ENCODE results near the gene F5. TPM values are rescaled to one million over a fixed set of nuclear protein-coding genes. Genes with fewer than 3 reads are reported as not detected.
A peak's percentile ranks its signal among the peaks of the same experiment; 100 is the strongest.

Gene F5
- total RNA-seq, 2 experiments from 2014 or later = 20.7 to 23.3 TPM

DNA sequence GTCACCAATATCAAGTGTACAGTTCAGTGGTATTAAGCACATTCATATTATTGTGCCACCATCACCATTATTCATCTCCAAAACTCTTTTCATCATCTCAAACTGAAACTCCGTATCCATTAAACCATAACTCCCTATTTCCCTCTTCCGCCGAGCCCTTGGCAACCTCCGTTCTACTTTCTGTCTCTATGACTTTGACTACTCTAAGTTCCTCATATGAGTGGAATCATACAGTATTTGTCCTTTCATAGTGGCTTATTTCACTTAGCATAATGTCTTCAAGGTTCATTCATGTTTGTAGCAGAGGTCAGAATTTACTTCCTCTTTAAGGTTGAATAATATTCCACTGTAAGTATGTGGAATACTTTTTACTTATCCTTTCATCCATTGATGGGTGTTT is 21.9 kb upstream of the F5 start:
- Mint-ChIP-seq H3K9me3 (peaks cover 4% of the 10 kb centered on the region), H3K27me3 (no peaks in the 10 kb centered on the region), H3K4me1 (ENCODE audit: low read depth) (peaks cover 28% of the 10 kb centered on the region), H3K36me3 (ENCODE audit: low read depth) (peaks cover 5% of the 10 kb centered on the region), H3K4me3 (no peak overlapping the region), H3K27ac (no peak overlapping the region)
- ATAC-seq (no peak), DNase-seq (no peak)
- ChIA-PET CTCF (no interaction called here), POLR2A (no interaction called here)
- no peak for TF ChIP-seq CTCF (IDR thresholded peaks at IDR 0.05)
- intact Hi-C loops (cut with micrococcal nuclease) = no loop called here

DNA sequence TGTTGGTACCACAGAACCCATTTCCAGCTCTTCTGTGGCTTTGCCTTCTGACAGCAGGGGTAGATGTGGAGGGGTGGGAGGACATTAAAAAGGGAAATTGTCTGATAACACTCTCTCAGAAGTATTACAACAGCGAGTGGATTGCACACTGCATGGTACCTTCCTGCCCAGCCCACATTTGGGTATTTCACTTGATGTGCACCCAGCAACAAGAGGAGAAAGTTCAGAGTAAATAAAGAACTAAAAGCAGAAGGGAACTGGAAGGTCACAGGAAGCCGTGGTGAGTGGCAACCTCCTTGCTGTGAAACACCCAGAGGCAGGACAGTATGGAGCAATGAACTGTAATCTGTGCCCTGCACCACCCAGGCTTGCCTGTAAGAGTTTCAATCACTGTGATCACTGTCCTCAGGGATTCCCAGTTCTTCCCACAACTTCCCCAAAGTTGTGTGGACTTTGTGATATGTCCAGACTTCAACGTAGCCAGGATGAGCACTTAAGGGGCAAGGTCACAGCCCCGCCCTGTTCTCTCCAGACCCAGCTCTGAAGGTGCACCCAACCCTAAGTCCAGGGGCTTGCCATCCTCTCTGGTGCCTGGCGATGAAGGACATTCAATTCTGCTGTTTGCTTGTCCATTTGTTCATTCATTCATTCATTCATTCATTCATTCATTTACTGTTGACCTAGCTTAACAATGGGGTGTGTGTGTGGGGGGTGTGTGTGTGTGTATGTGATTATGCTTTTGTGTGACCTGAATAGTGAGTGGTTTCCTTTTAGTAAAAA is 18.7 kb upstream of the F5 start:
- peak; percentile 77 for DNase-seq

GRCh38 chr1:169601096-169601881 is 15.0 kb upstream of the F5 start:
- peaks cover 11% of the 10 kb centered on the region for H3K36me3 Mint-ChIP-seq (ENCODE audit: low read depth)
- H3K27ac Mint-ChIP-seq = peak overlapping the region; percentile 69
- intact Hi-C loops (cut with micrococcal nuclease) = loop anchor here (1.0 to 5.0 kb wide), 2 partner anchors 91 to 110 kb away; partner anchors contain the start of gene SELL
- no peak overlapping the region for H3K4me3 Mint-ChIP-seq
- TF ChIP-seq CTCF (IDR thresholded peaks at IDR 0.05) = peak; percentile 77
- peak; percentile 38 for ATAC-seq
- H3K4me1 Mint-ChIP-seq (ENCODE audit: low read depth) = peaks cover 47% of the 10 kb centered on the region
- POLR2A ChIA-PET = interaction anchor here (1.0 to 2.3 kb wide), 7 partner anchors 10 to 111 kb away, joined by 3 to 9 read pairs (median 4); no protein-coding TSS in a partner anchor
- DNase-seq = no peak
- peaks cover 9% of the 10 kb centered on the region for H3K9me3 Mint-ChIP-seq
- H3K27me3 Mint-ChIP-seq = no peaks in the 10 kb centered on the region
- CTCF ChIA-PET = interaction anchor here (0.6 to 5.6 kb wide), 45 partner anchors 8 to 998 kb away, joined by 3 to 183 read pairs (median 5); partner anchors contain the start of genes F5, METTL18, SELE and SELP

More for the DNA sequence above, 18.7 kb upstream of the F5 start:
- Mint-ChIP-seq H3K4me3 (peak overlapping the region; percentile 10), H3K27me3 (no peaks in the 10 kb centered on the region), H3K9me3 (peaks cover 9% of the 10 kb centered on the region), H3K27ac (peak overlapping the region; percentile 60), H3K4me1 (ENCODE audit: low read depth) (peaks cover 46% of the 10 kb centered on the region), H3K36me3 (ENCODE audit: low read depth) (peaks cover 11% of the 10 kb centered on the region)
- POLR2A ChIA-PET = no interaction called here
- ATAC-seq = peak; percentile 88
- CTCF ChIA-PET = interaction anchor here (1.2 to 5.6 kb wide), 5 partner anchors 11 to 109 kb away, joined by 3 to 183 read pairs (median 4); no protein-coding TSS in a partner anchor
- intact Hi-C loops (cut with micrococcal nuclease) = loop anchor here (5.0 kb wide), 1 partner anchor 87 kb away; no protein-coding TSS in a partner anchor
- TF ChIP-seq CTCF (IDR thresholded peaks at IDR 0.05) = no peak

GRCh38 chr1:169595764-169596711 is 9.8 kb upstream of the F5 start:
- Mint-ChIP-seq H3K27me3 (no peaks in the 10 kb centered on the region), H3K4me1 (ENCODE audit: low read depth) (peaks cover 55% of the 10 kb centered on the region), H3K27ac (no peak overlapping the region), H3K4me3 (no peak overlapping the region), H3K9me3 (no peaks in the 10 kb centered on the region), H3K36me3 (ENCODE audit: low read depth) (no peaks in the 10 kb centered on the region)
- no peak for TF ChIP-seq CTCF (IDR thresholded peaks at IDR 0.05)
- peak; percentile 64 for DNase-seq
- intact Hi-C loops (cut with micrococcal nuclease) = loop anchor here (2.0 kb wide), 1 partner anchor 109 kb away; no protein-coding TSS in a partner anchor
- peak; percentile 42 for ATAC-seq
- CTCF ChIA-PET = interaction anchor here (0.8 to 6.3 kb wide), 11 partner anchors 10 to 214 kb away, joined by 3 to 45 read pairs (median 4); partner anchors contain the start of gene F5
- POLR2A ChIA-PET = interaction anchor here (1.4 kb wide), 1 partner anchor 10 kb away, joined by 3 read pairs; the partner anchor contains the start of gene F5

All from activated CD8-positive, alpha-beta T cell treated with anti-CD3 and anti-CD28 coated beads for 36 hours (primary cell).